ENCODE measurements around the gene UBE2H.

DNA sequence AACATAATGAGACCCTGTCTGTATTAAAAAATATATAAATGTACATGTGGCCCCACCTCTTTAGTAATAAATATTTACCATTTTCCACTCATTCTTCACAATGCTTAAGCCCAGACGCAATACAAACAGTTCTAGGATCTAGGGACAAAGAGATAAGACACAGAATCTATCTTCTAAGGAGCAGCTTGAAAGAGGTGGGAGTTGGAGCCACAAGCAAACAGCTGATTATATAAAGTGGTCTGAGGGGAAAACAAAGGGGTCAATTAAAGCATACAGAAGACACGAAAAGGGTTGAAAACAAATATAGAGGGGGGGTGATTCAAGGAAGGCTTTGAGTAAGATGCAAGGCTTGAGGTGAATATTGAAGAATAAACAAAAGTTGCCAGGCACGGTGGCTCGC is 43.1 kb downstream of the UBE2H start:
- no peak for TF ChIP-seq POLR2A (IDR thresholded peaks at IDR 0.05)
- TF ChIP-seq POLR2AphosphoS5 (IDR thresholded peaks at IDR 0.05), result no peak

All from spleen (tissue), 3 donors.